Ovary (tissue), 3 donors: ENCODE measurements around the gene ARHGDIA.

Experiments used
- EP300 ChIP-seq: sonication (generic); formaldehyde crosslinking; IDR thresholded peaks from one replicate; pipeline ENCODE4 v1.6.1; 2017; ENCODE audit warnings: antibody characterized with exemption
- TF ChIP-seq, protein P1 (sequence below), 3 donors: fragments of 450-650 bp in 2 of 3; fragments of 200-600 bp in 1 of 3; IDR thresholded peaks; one replicate each; pipeline versions ENCODE4 v1.5.1 to v1.8.0; 2016 to 2022; ENCODE audit warnings: antibody characterized with exemption in 3 of 3, mild to moderate bottlenecking in 1 of 3
- donor health status: DM: no; HTN: no; CAD: no.

GRCh38 chr17:81832608-81833159, 38.5 kb downstream of the ARHGDIA start:
- TF ChIP-seq, protein P1, sequence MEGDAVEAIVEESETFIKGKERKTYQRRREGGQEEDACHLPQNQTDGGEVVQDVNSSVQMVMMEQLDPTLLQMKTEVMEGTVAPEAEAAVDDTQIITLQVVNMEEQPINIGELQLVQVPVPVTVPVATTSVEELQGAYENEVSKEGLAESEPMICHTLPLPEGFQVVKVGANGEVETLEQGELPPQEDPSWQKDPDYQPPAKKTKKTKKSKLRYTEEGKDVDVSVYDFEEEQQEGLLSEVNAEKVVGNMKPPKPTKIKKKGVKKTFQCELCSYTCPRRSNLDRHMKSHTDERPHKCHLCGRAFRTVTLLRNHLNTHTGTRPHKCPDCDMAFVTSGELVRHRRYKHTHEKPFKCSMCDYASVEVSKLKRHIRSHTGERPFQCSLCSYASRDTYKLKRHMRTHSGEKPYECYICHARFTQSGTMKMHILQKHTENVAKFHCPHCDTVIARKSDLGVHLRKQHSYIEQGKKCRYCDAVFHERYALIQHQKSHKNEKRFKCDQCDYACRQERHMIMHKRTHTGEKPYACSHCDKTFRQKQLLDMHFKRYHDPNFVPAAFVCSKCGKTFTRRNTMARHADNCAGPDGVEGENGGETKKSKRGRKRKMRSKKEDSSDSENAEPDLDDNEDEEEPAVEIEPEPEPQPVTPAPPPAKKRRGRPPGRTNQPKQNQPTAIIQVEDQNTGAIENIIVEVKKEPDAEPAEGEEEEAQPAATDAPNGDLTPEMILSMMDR (IDR thresholded peaks at IDR 0.05): no peak
- TF ChIP-seq EP300: no peak
